Measurements from ENCODE around the gene PRDX3.
A peak's percentile ranks its signal among the peaks of the same experiment; 100 is the strongest.

The PRDX3 gene

DNA sequence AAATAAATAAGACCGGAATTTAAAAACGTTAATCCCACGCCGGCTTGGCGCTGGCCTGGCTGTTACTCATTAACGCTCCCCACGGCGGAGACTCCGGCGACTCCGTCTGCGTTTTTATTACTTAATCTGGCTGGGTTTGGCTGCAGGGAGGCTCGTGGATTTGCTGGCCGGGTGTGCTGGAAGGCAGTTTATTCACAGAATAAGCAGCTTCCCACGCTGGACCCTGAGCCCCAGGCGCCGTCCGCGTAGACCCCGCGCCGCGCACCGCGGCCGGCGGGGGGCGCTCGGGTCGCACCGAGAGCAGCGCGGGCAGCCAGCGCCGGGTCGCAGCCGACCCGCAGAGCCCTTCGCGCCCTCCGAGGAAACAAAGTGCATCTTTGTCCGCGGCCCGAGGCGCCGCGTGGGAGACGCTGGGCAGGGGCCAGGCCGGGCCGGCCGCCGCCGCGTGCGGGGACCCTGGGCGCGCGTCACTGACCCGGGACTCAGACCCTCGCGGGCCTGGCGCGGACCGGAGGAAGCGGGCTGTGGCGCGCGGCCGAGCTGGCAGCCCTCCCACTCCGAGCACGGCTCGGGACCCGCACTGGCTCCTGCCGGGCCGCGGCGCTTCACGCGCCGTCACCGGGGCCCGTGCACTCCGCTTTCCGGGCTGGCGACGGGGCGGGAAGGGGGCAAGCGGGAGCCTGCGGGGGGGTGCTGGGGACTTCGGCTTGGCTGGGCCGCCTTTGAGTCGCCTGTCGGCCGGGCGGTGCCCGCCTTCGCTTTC lies 28.2 kb upstream of the PRDX3 start:
- peak; percentile 89 for DNase-seq (ENCODE audit: low spot score)
- TF ChIP-seq, protein P1, sequence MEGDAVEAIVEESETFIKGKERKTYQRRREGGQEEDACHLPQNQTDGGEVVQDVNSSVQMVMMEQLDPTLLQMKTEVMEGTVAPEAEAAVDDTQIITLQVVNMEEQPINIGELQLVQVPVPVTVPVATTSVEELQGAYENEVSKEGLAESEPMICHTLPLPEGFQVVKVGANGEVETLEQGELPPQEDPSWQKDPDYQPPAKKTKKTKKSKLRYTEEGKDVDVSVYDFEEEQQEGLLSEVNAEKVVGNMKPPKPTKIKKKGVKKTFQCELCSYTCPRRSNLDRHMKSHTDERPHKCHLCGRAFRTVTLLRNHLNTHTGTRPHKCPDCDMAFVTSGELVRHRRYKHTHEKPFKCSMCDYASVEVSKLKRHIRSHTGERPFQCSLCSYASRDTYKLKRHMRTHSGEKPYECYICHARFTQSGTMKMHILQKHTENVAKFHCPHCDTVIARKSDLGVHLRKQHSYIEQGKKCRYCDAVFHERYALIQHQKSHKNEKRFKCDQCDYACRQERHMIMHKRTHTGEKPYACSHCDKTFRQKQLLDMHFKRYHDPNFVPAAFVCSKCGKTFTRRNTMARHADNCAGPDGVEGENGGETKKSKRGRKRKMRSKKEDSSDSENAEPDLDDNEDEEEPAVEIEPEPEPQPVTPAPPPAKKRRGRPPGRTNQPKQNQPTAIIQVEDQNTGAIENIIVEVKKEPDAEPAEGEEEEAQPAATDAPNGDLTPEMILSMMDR (IDR thresholded peaks at IDR 0.05; ENCODE audit: extremely low read depth, missing control alignments) = peak; percentile 79

DNA sequence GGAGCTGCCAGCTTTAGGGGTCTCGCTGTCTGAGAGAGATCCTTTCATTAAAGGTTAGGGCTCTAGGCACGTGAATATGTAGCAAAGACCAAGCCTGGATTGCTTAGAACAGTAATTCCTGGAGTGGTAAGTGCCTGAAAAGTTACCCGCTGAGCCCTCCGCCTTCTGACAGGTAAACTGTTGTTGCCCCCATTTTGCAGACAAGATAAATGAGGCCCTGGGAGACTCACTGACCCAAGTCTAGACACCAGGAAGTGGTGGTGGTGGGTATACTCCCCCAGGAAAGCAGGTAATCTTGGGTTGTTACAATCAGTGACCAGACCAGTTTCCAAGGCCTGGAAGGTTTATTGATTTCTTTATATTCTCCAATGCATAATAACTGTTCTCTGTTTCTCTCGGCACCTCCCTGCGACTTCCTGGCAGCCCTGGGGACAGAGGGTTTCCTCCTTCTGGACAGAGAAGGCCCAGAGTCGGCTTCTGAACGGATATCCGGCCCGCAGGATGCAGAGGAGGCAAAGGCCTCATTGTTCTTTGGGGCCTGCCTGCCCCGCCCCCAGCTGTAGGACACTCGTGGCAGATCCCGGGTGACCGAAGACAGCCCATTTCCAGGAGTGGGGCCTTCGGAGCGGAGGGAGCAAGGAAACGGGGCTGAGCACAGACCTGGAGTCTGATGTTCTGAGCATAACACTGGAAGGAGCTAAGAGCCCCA lies 27.4 kb upstream of the PRDX3 start:
- DNase-seq (ENCODE audit: low spot score) = peak; percentile 75
- TF ChIP-seq, protein P1 (IDR thresholded peaks at IDR 0.05; ENCODE audit: extremely low read depth, missing control alignments) = no peak

DNA sequence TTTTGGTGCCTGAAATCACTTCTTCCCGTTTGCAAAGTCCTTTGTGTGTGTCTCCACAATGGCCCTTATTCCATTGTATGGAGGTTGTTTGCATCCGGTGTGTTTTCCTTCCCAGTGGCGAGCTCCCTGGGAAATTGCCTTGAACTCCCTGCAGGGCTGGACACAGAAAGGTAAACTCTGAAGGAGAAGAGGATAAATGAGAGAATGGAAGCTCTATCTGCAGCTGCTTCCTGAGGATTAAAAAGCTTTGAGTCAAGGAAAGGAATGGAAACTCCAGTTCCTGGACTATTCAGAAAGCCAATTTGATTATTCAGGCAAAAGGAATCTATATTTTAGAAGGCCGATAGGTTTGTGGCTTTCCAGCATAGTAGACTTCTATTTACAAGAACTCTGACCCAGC lies 24.4 kb upstream of the PRDX3 start:
- DNase-seq (ENCODE audit: low spot score) = no peak
- TF ChIP-seq, protein P1 (IDR thresholded peaks at IDR 0.05; ENCODE audit: extremely low read depth, missing control alignments) = no peak

DNA sequence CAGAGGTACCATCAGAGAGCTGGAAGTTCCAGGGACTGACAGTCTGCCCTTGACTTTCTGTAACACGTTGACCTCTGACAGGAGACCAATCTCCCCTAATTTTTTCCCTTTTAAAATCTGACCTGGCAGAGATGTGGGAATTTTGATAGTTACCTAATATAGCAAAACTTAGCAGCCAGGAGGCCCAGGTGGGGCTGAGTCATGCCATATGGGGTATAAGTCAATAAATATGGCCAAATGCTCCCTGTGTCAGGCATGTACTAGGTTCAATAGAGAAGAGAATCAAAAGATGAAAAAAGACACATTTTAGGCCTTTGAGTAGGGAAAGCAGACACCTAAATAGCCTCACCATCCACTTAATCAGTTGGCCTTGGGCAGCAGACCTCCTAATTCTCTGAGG lies 22.6 kb upstream of the PRDX3 start:
- TF ChIP-seq, protein P1 (IDR thresholded peaks at IDR 0.05; ENCODE audit: extremely low read depth, missing control alignments) = no peak

DNA sequence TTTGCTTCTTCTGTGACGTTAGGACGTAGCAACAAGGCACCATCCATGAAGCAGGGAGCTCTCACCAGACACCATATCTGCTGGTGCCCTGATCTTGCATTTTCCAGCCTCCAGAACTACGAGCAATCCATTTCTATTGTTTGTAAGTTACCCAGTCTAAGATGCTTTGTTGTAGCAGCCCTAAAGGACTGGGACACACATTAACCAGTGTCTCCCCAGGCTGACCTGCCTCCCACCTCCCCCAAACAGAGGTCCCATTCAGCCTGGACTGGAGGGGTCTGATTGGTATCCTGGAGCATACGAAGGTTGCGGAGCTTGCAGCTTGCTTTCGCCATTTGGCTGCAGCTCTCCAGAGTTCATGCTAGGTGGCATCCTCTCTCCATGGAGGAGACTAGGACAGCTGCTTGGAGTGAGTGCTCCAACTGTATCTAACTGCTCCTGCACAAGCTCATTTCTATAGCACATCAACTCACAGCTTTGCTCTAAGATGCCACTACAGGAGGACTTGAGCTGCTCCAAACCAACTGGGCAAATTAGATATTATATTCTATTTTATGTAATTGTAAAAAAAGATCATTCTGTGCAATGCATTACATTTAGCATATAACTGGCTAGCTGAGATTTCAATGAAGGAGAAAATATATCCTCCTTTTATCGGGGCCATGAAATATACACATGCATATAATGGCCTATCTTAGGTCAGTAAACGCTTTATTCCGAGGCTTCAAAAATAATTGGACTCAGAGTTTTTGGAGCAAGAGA lies 20.8 kb upstream of the PRDX3 start:
- peak; percentile 62 for DNase-seq (ENCODE audit: low spot score)
- TF ChIP-seq, protein P1 (IDR thresholded peaks at IDR 0.05; ENCODE audit: extremely low read depth, missing control alignments) = peak; percentile 75

More for the DNA sequence above, 22.6 kb upstream of the PRDX3 start:
- DNase-seq (ENCODE audit: low spot score) = no peak

DNA sequence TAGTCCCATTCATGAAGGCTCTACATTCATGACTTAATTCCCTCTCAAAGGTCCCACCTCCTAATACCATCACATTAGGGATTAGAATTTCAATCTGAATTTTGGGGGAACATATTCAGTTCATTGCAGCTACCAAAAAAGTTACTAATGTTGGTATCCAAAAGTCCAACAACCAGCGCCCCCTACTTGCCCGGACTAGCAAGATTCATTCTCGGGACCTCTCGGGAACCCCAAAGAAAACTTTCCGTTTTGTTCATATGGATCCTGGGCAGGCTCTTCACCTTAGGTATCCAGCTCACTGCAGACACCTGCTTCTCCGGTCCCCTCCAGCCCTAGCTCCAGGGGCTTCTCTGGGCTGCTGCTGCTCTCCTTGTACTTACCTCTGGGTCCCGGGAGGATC lies 19.8 kb upstream of the PRDX3 start:
- TF ChIP-seq, protein P1 (IDR thresholded peaks at IDR 0.05; ENCODE audit: extremely low read depth, missing control alignments) = peak; percentile 28
- DNase-seq (ENCODE audit: low spot score) = peak; percentile 59

DNA sequence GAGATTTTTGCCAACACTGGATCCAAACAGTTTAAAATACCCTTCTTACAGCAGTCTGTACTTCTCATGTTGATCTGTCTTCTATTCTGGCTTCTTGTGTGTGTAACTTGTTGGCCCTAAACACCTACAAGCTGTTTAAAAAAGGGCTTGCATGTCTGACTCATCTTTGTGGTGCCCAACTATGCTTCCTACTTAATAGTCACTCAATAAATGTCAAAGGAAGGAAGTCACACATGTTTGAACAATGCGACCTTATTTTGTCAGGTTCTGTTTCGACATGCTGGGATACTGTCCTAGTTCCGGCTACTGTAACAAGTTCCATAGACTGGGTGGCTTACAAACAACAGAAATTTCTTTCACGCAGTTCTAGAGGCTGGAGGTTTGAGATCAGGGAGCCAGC lies 19.3 kb upstream of the PRDX3 start:
- DNase-seq (ENCODE audit: low spot score) = no peak

More for the DNA sequence above, 19.3 kb upstream of the PRDX3 start:
- TF ChIP-seq, protein P1 (IDR thresholded peaks at IDR 0.05; ENCODE audit: extremely low read depth, missing control alignments) = no peak
